ENCODE results near the gene DAPK3.
"Not testable (repeated sequence)": the region's sequence is repeated elsewhere in the genome, so short reads cannot be mapped to it uniquely, and the experiment has no call there.

DAPK3 gene

GRCh38 chr19:3964256-3965194 is 6.4 kb downstream of the DAPK3 start:
- DNase-seq (ENCODE audit: low read depth): no peak
- no peak overlapping the region for H3K4me3 ChIP-seq (ENCODE audit: low read length)
- TF ChIP-seq CTCF (conservative IDR thresholded peaks at IDR 0.05; ENCODE audit: low read depth, low read length): no peak

GRCh38 chr19:3963458-3964255 is 7.2 kb downstream of the DAPK3 start:
- no peak overlapping the region for H3K4me3 ChIP-seq (ENCODE audit: low read length)
- no peak for TF ChIP-seq CTCF (conservative IDR thresholded peaks at IDR 0.05; ENCODE audit: low read depth, low read length)
- DNase-seq (ENCODE audit: low read depth): no peak

GRCh38 chr19:3961007-3961406 is 9.9 kb downstream of the DAPK3 start:
- no peak for TF ChIP-seq CTCF (conservative IDR thresholded peaks at IDR 0.05; ENCODE audit: low read depth, low read length)

GRCh38 chr19:3959766-3960131 is 11.2 kb downstream of the DAPK3 start:
- no peak overlapping the region for H3K4me3 ChIP-seq (ENCODE audit: low read length)
- no peak for TF ChIP-seq CTCF (conservative IDR thresholded peaks at IDR 0.05; ENCODE audit: low read depth, low read length)
- no peak for DNase-seq (ENCODE audit: low read depth)

More at GRCh38 chr19:3961007-3961406, 9.9 kb downstream of the DAPK3 start:
- H3K4me3 ChIP-seq (ENCODE audit: low read length): no peak overlapping the region
- no peak for DNase-seq (ENCODE audit: low read depth)

GRCh38 chr19:3958836-3959765 is 11.8 kb downstream of the DAPK3 start:
- DNase-seq (ENCODE audit: low read depth): no peak
- no peak overlapping the region for H3K4me3 ChIP-seq (ENCODE audit: low read length)
- TF ChIP-seq CTCF (conservative IDR thresholded peaks at IDR 0.05; ENCODE audit: low read depth, low read length): no peak

- TF ChIP-seq CTCF (conservative IDR thresholded peaks at IDR 0.05; ENCODE audit: low read depth, low read length): no peak
- no peak overlapping the region for H3K4me3 ChIP-seq (ENCODE audit: low read length)
- no peak for DNase-seq (ENCODE audit: low read depth)
These were observed 15.2 kb downstream of the DAPK3 start for GRCh38 chr19:3955688-3956087.

GRCh38 chr19:3955276-3955675 is 15.6 kb downstream of the DAPK3 start:
- H3K4me3 ChIP-seq (ENCODE audit: low read length); DNase-seq (ENCODE audit: low read depth): not testable (repeated sequence)
